GM12878 (cell line): ENCODE results near the gene PGBD5. TPM values are rescaled to one million over a fixed set of nuclear protein-coding genes. Genes with fewer than 3 reads are reported as not detected.

Source experiments
- ATAC-seq: fragments of 200-7000 bp; cut with Tn5 transposase; 3 replicates; pipeline ENCODE4 v1.9.1; 2020; ENCODE audit warnings: mild to moderate bottlenecking, moderate library complexity
- BruUV-seq: library from RNA; stranded (reverse); fragments of 400-500 nt; replicated peaks from 2 replicates; lab custom pipeline; 2021; lab: Mats Ljungman, UMichigan
- CTCF ChIA-PET: fragments of 300-600 bp; sonication (Branson Sonifier 250); formaldehyde crosslinking; extraction: SDS; loops from one replicate; lab custom pipeline; 2021; ENCODE audit warnings: inconsistent platforms; lab: Yijun Ruan, JAX
- POLR2A ChIA-PET: fragments of 350-600 bp; formaldehyde crosslinking; extraction: SDS; loops from one replicate; lab custom pipeline; 2021; ENCODE audit warnings: inconsistent platforms; lab: Charles Lee
- RAD21 ChIA-PET: fragments of 300-600 bp; sonication (Branson Sonifier 250); formaldehyde crosslinking; loops from one replicate; lab custom pipeline; 2023; ENCODE audit warnings: antibody characterized with exemption; ENCODE audit not compliant: unreplicated experiment; lab: Charles Lee
- SMC1A ChIA-PET: fragments of 300-600 bp; sonication (Branson Sonifier 250); formaldehyde crosslinking; loops from one replicate; lab custom pipeline; 2023; ENCODE audit not compliant: unreplicated experiment, uncharacterized antibody; lab: Charles Lee
- DNase-seq: peaks from one replicate; pipeline ENCODE4 v3.0.0-alpha.2; 2011; ENCODE audit warnings: low read depth, low spot score
- FAIRE-seq: peaks from 3 replicates; lab custom pipeline; 2011; peaks lifted over from hg19 to GRCh38; lab: Jason Lieb, UNC
- H2AFZ ChIP-seq: 2 replicates; pipeline ENCODE4 v1.6.0; 2011; ENCODE audit warnings: low read depth, low read length, control low read depth; ENCODE audit not compliant: control insufficient read depth
- H3K27ac ChIP-seq: 2 replicates; pipeline ENCODE4 v1.5.1; 2011; ENCODE audit warnings: control low read depth; ENCODE audit not compliant: control insufficient read depth, insufficient read depth
- H3K27me3 ChIP-seq, 2 experiments: replicated peaks in 1 of 2; 2 replicates each; pipeline versions ENCODE4 v1.6.0 to v1.6.1; 2011; ENCODE audit warnings: low read length in 1 of 2; ENCODE audit not compliant: control insufficient read depth in 2 of 2, insufficient read depth in 2 of 2
- H3K36me3 ChIP-seq, 2 experiments: 2 replicates each; pipeline ENCODE4 v1.5.1; 2011; ENCODE audit warnings: low read length in 1 of 2; ENCODE audit not compliant: control insufficient read depth in 2 of 2, insufficient read depth in 2 of 2
- H3K4me1 ChIP-seq: 2 replicates; pipeline ENCODE4 v1.6.1; 2011; ENCODE audit warnings: mild to moderate bottlenecking, low read length, moderate library complexity, mixed read lengths; ENCODE audit not compliant: control insufficient read depth, insufficient read depth
- H3K4me2 ChIP-seq: 2 replicates; pipeline ENCODE4 v1.6.0; 2011; ENCODE audit warnings: control low read depth; ENCODE audit not compliant: control insufficient read depth, insufficient read depth
- H3K4me3 ChIP-seq: fragments of 200-600 bp; sonication (generic); 2 replicates; pipeline ENCODE4 v1.5.1; 2016
- H3K79me2 ChIP-seq: 2 replicates; pipeline ENCODE4 v1.6.0; 2011; ENCODE audit warnings: low read length; ENCODE audit not compliant: control insufficient read depth, insufficient read depth
- H3K9ac ChIP-seq: 2 replicates; pipeline ENCODE4 v1.8.0; 2011; ENCODE audit warnings: low read length, control low read depth, mixed read lengths; ENCODE audit not compliant: control insufficient read depth, insufficient read depth
- H3K9me3 ChIP-seq: replicated peaks from 3 replicates; pipeline ENCODE4 v1.5.1; 2011; ENCODE audit warnings: mild to moderate bottlenecking, low read length; ENCODE audit not compliant: control insufficient read depth, insufficient read depth
- H4K20me1 ChIP-seq: 2 replicates; pipeline ENCODE4 v1.6.0; 2011; ENCODE audit not compliant: control insufficient read depth, insufficient read depth
- ATF2 ChIP-seq: IDR thresholded peaks from 2 replicates; pipeline ENCODE4 v1.6.1; 2012; ENCODE audit warnings: low read length, inconsistent platforms
- ATF7 ChIP-seq: fragments of 450-650 bp; IDR thresholded peaks from 2 replicates; pipeline ENCODE4 v1.6.1; 2016; ENCODE audit warnings: low read depth, mild to moderate bottlenecking
- BCLAF1 ChIP-seq: fragments of 450-650 bp; IDR thresholded peaks from 2 replicates; pipeline ENCODE4 v1.6.1; 2017; ENCODE audit warnings: antibody characterized with exemption, mild to moderate bottlenecking, moderate library complexity
- CHD1 ChIP-seq: IDR thresholded peaks from 2 replicates; pipeline ENCODE4 v1.6.1; 2012; ENCODE audit warnings: low read depth, low read length, improper control_type of control experiment
- CREM ChIP-seq: IDR thresholded peaks from 2 replicates; pipeline ENCODE4 v1.6.1; 2014; ENCODE audit warnings: antibody characterized with exemption, low read depth
- E2F8 ChIP-seq: fragments of 450-650 bp; IDR thresholded peaks from 2 replicates; pipeline ENCODE4 v1.6.1; 2018; ENCODE audit warnings: mild to moderate bottlenecking, low read depth, moderate library complexity; ENCODE audit not compliant: partially characterized antibody
- EED ChIP-seq: sonication (generic); IDR thresholded peaks from 2 replicates; pipeline ENCODE4 v1.6.1; 2016; ENCODE audit warnings: antibody characterized with exemption, low read depth
- ELK1 ChIP-seq: IDR thresholded peaks from 2 replicates; pipeline ENCODE4 v1.6.1; 2012; ENCODE audit warnings: low read depth, low read length, improper control_type of control experiment
- IKZF1 ChIP-seq: fragments of 450-650 bp; conservative IDR thresholded peaks from 2 replicates; pipeline ENCODE4 v1.6.1; 2017; ENCODE audit warnings: antibody characterized with exemption, mild to moderate bottlenecking
- NR2F1 ChIP-seq: fragments of 450-650 bp; conservative IDR thresholded peaks from 2 replicates; pipeline ENCODE4 v1.6.1; 2017; ENCODE audit warnings: mild to moderate bottlenecking
- PAX5 ChIP-seq: IDR thresholded peaks from 2 replicates; pipeline ENCODE4 v1.6.1; 2011; ENCODE audit warnings: low read depth, low read length, borderline replicate concordance
- POLR2A ChIP-seq: IDR thresholded peaks from 2 replicates; pipeline ENCODE4 v1.6.1; 2011; ENCODE audit warnings: low read depth, mild to moderate bottlenecking, low read length
- POLR2AphosphoS5 ChIP-seq: IDR thresholded peaks from 2 replicates; pipeline ENCODE4 v1.6.1; 2011; ENCODE audit warnings: mild to moderate bottlenecking, low read length, inconsistent platforms
- ZBTB33 ChIP-seq: fragments of 450-650 bp; IDR thresholded peaks from 2 replicates; pipeline ENCODE4 v1.6.1; 2017; ENCODE audit warnings: mild to moderate bottlenecking
- WGBS: methylation state at CpG from one replicate; pipeline ENCODE4 v1.1.6; 2016; ENCODE audit warnings: low lambda C conversion rate; ENCODE audit not compliant: insufficient replicate concordance, insufficient coverage; ENCODE audit errors: missing lambda C conversion rate; 5-methylcytosine and 5-hydroxymethylcytosine counted together
- in situ Hi-C: fragments of 300-500 bp; cut with MboI; formaldehyde crosslinking; loops from 9 replicates; pipeline ENCODE4 v1.14.3; 2018; ENCODE audit warnings: mixed read lengths
- intact Hi-C: fragments of 100-400 bp; cut with micrococcal nuclease; formaldehyde crosslinking; loops from one replicate; pipeline ENCODE4 v1.14.2; 2022; ENCODE audit not compliant: unreplicated experiment
- polyA plus RNA-seq, 11 experiments: library from polyadenylated mRNA; depleted of rRNA in 4 of 11; unstranded in 6 of 11; stranded (reverse) in 5 of 11; fragments of >200 nt; fragmentation: Nextera tagmentation in 4 of 11; fragmentation: Illumina TruSeq in 1 of 11; extraction: Ambion mirVana in 4 of 11; extraction: Trizol in 1 of 11; gene quantifications; 1 replicate in 1 of 11; 2 replicates in 10 of 11; pipeline versions ENCODE4 v1.2.1 to v1.2.3, GENCODE V29; 2011 to 2016; ENCODE audit warnings: inconsistent platforms in 2 of 11, missing spikeins in 2 of 11, low read depth in 1 of 11
- total RNA-seq, 4 experiments: library from RNA; depleted of rRNA in 3 of 4; stranded (reverse); fragments of >200 nt in 3 of 4; fragmentation: Illumina TruSeq in 1 of 4; extraction: Trizol in 1 of 4; gene quantifications; 2 replicates each; pipeline versions ENCODE4 v1.2.1 to v1.2.3, GENCODE V29; 2013 to 2021

The PGBD5 gene
- total and polyA plus RNA-seq, 10 of the 15 experiments (the other 5 are each of a cell fraction or from before 2014, with no cell fraction given) = 0.03 TPM; not detected in 9

GRCh38 chr1:230276401-230276800 is 149.7 kb downstream of the PGBD5 start (continued):
- TF ChIP-seq CHD1 (no peak), BCLAF1 (no peak), ELK1 (no peak)

GRCh38 chr1:230274254-230274653 is 151.9 kb downstream of the PGBD5 start:
- Histone ChIP-seq H3K4me3 (no peak overlapping the region), H3K4me1 (peaks cover 17% of the 10 kb centered on the region), H3K9ac (no peak overlapping the region), H3K79me2 (no peaks in the 10 kb centered on the region), H2AFZ (no peak overlapping the region), H4K20me1 (no peaks in the 10 kb centered on the region), H3K4me2 (no peak overlapping the region), H3K36me3 (peaks cover 3 to 7% of the 10 kb centered on the region in 2 experiments; a peak in 3 of 4 replicates), H3K27me3 (no peaks in the 10 kb centered on the region), H3K9me3 (no peaks in the 10 kb centered on the region), H3K27ac (no peak overlapping the region)
- no TSS peak for BruUV-seq
- FAIRE-seq (no peak), DNase-seq (no peak), ATAC-seq (no peak)
- WGBS = 63% methylated on average over 14 of the region's 15 CpGs
- CTCF ChIA-PET = interaction anchor here (1.0 to 1.6 kb wide), 2 partner anchors 27 to 558 kb away, joined by 3 to 4 read pairs; no protein-coding TSS in a partner anchor
- RAD21 ChIA-PET = no interaction called here
- in situ Hi-C loops (no loop called here), intact Hi-C loops (no loop called here)
- POLR2A ChIA-PET = no interaction called here
- SMC1A ChIA-PET = no interaction called here
- TF ChIP-seq NR2F1 (no peak), POLR2AphosphoS5 (no peak), ZBTB33 (no peak), PAX5 (no peak), ATF7 (no peak), ATF2 (no peak), IKZF1 (no peak), E2F8 (no peak), EED (no peak), CREM (no peak), POLR2A (no peak)
